Right ventricle myocardium inferior (tissue), 1 donor: ENCODE data around the gene GRM8. TPM values are rescaled to one million over a fixed set of nuclear protein-coding genes. Genes with fewer than 3 reads are reported as not detected.

Experiments
- ATAC-seq: fragments of 200-7000 bp; cut with Tn5 transposase; one replicate; pipeline ENCODE4 v1.9.1; 2020; ENCODE audit warnings: mild to moderate bottlenecking, moderate library complexity
- DNase-seq: peaks from one replicate; pipeline ENCODE4 v3.0.0; 2021; ENCODE audit errors: missing footprints
- intact Hi-C: fragments of 100-400 bp; cut with DNase I; formaldehyde crosslinking; loops from one replicate; pipeline ENCODE4 v1.11.0; 2022
- total RNA-seq: library from RNA; stranded (reverse); fragmentation: NEBNext Ultra II Directional; extraction: Animal tissue kit (Norgen Biotek cat#: 25700); gene quantifications from one replicate; pipeline ENCODE4 v1.2.1, GENCODE V29; 2021
- donor health status: DM: no; HTN: yes; CAD: no; lungs with severe emphysema.

Gene GRM8
- total RNA-seq, 1 donor from 2014 or later = 0.22 TPM

DNA sequence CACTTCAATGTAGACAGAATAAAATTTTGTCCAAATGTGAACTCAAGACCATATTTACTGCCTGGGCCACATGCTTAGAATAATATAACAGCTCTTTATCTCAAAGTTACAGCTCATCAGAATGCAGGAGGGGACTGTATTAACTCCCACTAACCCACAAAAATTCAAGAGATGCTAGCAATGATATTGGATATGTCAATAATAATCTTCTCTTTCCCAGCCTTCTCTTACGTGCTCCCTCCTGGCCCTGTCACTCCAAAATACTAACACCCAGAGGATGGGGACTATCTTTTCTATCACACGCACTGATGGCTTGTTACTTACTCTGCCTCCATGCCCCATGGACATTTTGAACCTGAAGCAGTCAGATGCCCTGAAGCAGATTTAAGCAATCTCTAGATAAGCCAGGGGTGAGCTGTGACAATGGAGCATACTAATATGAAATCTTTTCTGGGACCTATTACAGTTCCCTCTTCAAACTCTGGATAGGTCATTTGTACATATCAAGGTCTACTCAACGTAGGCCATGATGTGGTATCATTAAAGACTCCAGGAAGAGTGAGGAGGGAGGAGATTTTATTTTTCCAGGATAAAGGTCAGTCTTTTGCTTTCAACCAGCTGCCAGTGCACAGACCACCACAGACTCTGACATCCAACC is 803.0 kb downstream of the GRM8 start:
- intact Hi-C loops = loop anchor here (5.0 kb wide), 1 partner anchor 52 kb away; no protein-coding TSS in a partner anchor
- DNase-seq = no peak
- ATAC-seq = no peak

DNA sequence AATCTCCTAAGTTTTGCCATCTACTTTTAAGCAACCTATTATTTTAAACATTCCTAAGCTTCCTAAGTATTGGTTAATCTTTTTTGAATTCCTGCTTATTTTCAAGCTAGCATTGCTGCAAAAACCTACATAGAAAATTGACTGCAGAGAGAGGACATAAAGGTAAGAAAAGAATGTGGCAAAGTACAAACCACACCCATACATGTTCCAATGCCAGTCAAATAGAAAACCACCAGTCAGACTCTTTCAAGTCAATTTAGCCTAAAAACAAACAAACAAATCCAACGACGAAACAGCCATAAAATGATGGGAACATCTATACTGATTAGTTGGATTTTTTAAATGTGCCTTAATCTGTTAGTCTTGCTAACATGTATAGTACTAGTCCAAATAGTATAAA is 804.8 kb downstream of the GRM8 start:
- no peak for ATAC-seq
- intact Hi-C loops = loop anchor here (5.0 kb wide), 1 partner anchor 51 kb away; no protein-coding TSS in a partner anchor
- no peak for DNase-seq

DNA sequence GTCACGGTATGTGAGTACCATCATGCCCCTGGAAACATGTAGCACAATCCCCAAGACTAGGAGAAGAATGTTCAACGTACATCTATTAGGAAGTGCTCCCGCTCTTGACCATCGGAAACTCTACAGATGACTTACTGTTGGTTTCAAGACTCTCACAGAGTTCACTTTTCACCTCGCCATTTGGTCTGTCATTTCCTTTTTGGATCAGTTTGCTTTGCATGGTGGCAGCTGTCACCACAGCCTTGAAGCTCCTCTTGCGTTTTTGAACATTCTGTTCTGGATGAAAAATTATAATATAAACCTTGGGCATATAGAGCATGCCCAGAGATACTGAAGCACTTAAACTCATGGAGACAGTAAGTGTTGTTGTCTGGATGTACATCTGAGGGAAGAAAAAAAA is 806.8 kb downstream of the GRM8 start:
- intact Hi-C loops = loop anchor here (5.0 kb wide), 1 partner anchor 49 kb away; no protein-coding TSS in a partner anchor
- DNase-seq (no peak), ATAC-seq (no peak)

DNA sequence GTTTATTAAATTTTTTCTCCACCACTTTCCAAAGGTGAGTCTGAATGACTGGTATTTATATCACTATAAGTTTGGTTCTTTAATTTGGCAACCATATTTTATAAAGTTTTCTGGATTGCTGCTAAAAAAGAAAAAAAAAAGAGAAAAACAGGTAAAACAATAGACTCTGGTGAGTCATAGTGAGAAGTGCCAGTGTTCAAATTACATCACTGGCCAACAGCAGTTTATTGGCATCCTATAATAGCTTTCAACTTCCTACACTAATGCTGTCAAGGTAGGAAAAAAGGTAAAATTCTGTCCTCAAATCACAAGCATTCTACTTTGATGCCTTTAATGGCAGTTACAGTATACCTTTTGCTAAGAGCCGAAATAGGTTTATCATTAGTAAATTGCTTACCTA is 808.8 kb downstream of the GRM8 start:
- DNase-seq (no peak), ATAC-seq (no peak)
- intact Hi-C loops = no loop called here

DNA sequence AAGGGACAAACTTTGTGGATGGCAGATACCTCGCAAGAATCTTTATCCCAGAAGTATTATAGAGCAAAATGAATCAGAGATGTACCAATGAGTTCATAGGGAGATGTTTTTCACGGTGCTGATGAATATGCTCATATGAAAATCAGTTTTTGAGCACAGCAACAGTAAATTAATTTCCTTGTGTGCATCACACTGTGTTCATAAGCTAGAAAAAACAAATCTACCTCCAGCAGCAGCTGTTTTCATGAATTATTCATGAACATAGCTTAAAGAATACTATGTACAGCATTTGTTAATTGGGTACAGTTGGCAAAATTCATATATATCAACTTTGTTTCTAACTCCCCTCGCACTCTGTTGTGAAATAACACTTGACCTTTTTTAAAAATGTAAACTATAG is 809.8 kb downstream of the GRM8 start:
- intact Hi-C loops = no loop called here
- ATAC-seq (no peak), DNase-seq (no peak)

DNA sequence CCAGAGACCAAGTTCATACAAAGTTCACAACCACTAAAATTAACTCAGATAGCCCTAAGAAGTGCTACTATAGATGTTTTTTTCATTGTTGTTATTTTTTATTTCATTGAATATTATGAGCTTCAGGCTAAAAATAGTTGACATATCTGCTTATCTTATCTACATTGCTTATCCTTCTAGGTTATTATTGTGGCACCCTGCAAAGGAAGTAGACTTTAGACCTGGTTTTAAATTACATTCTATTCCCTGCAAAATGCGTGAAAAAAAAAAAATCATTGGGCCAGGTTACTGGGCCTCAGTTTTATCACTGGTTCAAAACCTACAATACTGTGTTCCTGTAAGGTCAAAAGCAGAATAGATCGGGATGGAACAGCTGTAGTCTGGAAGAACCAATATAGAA is 811.0 kb downstream of the GRM8 start:
- ATAC-seq = no peak
- no peak for DNase-seq
- intact Hi-C loops = no loop called here

DNA sequence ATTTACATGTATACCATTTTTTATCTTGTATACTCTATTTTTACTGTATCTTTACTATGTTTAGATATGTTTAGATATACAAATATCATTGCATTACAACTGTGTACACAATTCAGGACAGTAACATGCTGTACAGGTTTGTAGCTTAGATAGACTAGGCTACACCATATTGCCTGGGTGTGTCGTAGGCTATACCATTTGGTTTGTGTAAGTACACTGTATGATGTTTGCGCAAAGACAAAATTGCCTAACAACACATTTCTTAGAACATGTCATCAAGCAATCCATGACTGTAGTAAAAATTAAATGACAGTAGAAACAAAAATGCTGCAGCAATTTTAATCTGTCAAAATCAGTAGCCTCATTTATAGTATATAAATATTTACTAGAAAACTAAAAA is 812.2 kb downstream of the GRM8 start:
- ATAC-seq (no peak), DNase-seq (no peak)
- intact Hi-C loops = no loop called here

DNA sequence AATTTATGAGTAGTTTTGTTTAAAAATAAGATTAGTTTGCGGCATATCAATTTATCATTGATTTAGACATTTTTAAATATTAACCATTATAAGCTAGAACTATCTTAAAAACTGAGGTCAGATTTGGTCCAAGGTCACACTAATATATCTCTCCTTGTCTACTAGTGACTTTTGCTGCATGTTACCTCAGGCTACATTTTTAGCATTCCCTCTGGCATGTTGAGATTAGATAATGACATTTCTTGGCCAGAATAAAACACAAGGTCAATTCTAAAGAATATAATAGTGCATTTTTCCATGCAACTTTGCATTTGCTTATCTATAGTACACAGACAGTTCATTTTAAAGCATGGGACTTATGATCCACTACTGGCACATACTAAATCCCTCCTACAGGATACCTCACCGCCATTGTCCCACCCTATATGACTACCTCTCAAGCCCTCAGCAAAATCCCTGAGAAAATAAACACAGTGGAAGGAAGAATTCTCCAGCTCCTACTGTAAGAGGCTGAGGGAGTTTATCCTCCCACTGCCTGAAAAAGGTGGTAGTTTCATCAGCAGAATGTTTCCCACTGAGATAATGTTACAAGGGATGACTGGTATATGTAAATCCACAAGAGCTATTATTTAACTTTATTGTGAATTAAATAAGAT is 816.4 kb downstream of the GRM8 start:
- intact Hi-C loops = no loop called here
- DNase-seq = no peak
- peak; percentile 48 for ATAC-seq

DNA sequence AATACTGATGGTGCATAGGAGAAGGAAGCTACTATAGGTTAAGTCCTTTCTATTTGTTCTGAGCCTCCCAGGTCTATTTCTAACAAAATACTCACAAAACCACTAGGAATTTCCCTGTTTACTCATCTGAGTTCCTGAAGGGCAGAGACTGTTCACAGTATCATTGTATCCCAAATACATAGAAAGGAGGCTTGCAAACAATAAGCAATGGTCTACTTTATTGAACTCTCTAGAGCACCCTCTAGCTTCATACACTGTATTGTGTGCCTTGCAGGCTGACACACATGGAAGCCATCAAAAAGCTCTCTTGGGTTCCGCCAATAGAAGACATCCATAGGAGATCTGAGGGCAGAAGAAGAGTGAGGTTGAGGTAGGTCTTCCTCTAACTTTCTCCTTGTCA is 826.1 kb downstream of the GRM8 start:
- DNase-seq (no peak), ATAC-seq (no peak)
- intact Hi-C loops = no loop called here

DNA sequence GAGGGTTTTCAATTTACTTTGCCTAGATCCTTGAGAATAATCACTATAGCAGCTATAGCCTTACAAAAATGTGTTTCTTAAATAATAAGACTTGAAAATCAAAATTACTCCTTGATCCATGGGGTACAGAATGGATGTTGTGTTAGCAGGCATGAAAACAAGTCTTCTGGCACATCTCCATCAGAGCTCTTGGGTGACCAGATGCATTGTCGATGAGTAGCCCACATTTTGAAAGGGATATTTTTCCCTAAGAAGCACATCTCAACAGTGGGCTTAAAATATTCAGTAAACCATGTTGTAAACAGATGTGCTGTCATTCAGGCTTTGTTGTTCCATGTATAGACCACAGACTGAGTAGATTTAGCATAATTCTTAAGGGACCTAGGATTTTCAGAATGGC is 827.8 kb downstream of the GRM8 start:
- DNase-seq (no peak), ATAC-seq (no peak)
- intact Hi-C loops = no loop called here

DNA sequence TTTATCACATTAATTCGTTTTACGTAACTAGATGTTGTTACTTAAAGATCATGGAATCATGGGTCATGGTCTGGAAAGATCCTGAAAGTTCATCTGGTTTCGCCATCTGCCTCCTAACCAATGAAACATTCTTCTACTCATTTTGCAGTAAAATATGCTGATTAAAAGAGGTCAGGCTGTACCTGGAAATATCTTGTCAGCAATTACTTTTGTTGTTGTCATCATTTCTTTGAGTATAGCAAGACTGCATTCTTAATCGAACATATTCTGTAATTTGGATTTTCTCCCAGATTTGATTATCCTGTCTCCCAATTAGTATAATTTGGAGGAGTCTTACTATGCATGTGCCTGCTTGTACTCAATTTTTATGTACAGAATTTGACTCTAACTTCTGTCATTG is 833.7 kb downstream of the GRM8 start:
- intact Hi-C loops = no loop called here
- DNase-seq (no peak), ATAC-seq (no peak)

DNA sequence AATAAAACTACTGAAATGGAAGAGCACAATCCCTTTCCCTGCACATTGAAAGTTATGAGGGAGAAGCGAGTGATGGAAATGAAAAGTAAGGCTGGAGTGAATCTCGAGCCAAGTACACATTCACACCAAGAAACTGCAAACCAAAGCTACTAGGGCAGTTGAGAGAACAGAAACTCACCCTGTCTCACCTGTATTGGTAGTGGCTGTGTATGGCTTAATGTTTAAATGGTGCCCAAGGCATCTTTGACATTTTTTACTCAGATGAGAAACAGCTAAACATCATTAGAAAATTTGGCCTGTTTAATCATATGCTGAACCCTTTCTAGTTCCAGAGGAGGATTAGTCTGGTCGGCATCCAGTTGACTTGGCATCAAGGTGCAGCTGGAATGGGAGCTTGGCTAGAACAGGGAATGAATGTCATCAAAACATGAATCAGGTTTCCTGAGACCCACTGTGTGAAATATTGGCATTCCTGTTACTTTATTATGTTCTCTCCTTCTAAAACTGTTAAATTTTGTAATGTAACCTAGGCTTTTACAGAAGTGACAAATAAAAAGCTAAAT is 840.8 kb downstream of the GRM8 start:
- intact Hi-C loops = no loop called here
- DNase-seq = no peak
- ATAC-seq = no peak

DNA sequence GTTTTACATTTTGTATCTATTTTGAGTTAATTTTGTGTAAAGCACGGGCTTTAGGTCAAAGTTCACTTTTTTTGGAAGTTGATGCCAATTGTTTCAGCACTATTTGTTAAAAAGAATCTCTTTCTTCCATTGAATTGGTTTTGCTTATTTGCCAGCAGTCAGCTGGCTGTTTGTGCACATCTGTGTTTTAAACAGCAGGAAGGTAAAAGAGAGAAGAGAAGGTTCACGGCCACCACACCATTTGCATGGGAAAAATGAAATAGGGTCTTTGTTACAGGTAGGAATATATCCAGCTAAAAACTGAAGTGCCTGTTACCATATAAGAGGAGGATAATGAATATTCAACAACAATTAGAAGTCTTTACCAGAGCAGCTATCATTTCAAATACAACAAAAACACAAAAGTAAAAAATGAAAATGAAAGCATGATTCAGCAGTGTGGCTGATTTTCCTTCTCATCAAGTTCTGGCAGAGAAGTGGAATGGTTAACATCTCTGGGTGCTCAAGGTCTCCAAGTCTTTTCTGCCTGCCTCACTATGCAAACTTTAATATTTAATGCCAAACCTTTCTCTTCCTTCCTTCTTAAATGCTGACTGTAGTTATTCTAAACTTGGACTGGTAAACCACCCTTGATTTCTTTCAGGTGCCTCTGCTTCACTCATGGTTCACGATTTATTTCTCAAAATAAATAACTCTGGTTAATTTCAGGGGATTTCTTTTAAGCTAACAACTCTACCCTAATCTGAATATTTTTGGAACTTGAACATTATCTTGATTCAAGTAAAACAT is 841.5 kb downstream of the GRM8 start:
- ATAC-seq = no peak

DNA sequence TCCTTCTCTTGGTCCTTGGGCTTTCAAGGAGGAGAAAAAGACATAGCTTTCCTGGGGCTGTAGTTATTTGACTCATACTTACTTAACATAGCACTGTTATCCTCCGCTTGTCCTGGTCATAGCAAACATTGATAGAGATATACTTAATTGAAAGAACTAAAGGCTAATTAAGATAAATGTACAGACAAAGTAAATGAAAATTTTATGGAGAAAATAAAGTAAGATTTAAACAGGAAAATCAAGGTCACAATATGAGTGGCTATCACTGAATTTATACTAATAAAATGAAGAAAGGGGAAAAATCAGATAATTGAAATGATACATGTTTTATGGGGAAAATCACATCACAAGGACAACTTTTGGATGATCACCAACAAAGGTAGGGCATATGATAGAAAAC is 849.7 kb downstream of the GRM8 start:
- intact Hi-C loops = no loop called here
- DNase-seq = no peak
- no peak for ATAC-seq

More for the DNA sequence above, 841.5 kb downstream of the GRM8 start:
- intact Hi-C loops = no loop called here
- no peak for DNase-seq

DNA sequence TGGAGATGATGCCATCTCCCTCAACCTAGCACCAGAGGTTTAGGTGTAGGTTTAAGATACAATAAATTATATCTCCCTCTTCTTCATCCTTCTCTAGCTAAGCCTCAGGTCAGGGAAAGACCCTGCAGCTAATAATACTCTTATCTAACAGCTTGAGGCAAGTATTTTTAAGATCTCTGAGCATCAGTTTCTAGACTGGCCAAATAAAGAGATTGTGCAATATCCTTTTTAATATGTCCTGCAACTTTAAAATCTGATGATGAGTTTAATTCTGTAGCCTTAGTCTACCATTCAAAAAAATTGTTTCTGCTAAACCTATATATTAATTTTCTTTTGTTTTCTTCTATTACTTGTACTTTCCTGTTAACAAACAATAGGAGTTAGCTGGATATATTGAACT is 850.8 kb downstream of the GRM8 start:
- intact Hi-C loops = no loop called here
- DNase-seq (no peak), ATAC-seq (no peak)

DNA sequence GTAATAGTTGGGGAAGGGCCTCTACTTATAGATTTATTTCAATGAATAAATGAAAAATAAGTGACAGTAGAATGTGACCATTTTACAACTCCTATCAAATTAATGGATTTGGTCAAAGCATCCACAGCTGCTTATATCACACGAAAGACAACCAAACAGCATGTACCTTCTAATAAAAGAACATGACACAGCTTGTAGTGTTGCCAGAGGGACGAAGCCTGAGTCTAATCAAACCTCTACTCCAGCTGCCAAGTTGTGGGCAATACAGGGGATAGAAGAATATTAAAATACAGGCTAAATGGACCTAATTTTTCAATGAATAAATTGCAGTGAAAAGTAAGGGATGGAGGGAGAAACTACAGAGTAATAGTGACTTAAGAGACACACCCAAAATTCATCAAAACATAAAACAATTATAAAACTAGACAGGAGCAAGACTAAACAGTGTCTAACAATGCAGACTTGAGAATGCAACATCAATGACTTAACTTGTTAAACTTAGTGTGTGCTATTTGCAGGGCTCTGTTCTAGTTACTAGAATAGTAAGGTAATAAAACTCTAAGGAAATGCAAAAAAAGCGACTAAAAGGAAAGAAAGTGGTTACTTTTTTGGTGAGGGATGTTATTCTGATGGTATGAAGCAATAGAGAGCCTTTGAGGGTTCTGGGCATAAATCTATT is 853.8 kb downstream of the GRM8 start:
- intact Hi-C loops = loop anchor here (5.0 kb wide), 2 partner anchors 48 to 98 kb away; no protein-coding TSS in a partner anchor
- DNase-seq = no peak
- peak; percentile 83 for ATAC-seq

DNA sequence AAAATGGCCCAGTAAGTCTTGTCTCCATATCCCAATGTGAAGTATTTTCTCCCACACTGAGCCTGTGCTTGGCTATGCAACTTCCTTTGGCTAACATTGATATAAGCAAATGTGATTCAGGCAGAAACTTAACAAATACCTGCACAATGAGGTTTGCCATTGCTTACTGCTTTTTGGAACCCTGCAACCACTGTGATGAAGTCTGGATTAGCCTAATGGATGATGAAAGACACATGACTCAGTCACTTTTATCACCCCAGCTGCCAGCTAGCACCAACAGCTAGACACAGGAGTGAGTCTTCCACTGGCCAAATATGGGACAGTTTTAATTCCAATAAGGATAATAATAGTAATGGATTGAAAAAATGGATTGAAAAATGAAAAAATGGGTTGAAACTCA is 854.5 kb downstream of the GRM8 start:
- no peak for ATAC-seq
- DNase-seq = no peak
- intact Hi-C loops = loop anchor here (5.0 kb wide), 2 partner anchors 49 to 99 kb away; no protein-coding TSS in a partner anchor

DNA sequence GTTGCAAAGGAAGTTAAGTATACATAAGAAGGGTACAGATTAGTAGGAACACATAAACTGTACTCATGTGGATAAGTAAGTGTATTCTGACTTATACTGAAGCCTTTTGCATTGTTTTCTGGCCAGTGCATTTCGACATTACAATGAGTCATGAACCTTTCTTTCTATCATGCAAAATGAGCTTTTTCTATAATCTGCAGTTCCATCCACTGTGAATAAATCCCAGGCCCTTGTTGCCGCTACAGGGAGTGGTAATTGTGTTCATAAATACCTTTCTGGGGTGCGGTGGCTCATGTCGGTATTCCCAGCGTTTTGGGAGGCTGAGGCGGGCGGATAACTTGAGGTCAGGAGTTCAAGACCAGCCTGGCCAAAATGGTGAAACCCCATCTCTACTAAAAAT is 858.3 kb downstream of the GRM8 start:
- intact Hi-C loops = no loop called here
- ATAC-seq (no peak), DNase-seq (no peak)
